DMS53 treated with DMSO at 0.1 percent for 48 hours (cell line): Measurements from ENCODE around the gene SHOC2.
"Not testable (repeated sequence)": the region's sequence is repeated elsewhere in the genome, so short reads cannot be mapped to it uniquely, and the experiment has no call there.

ENCODE experiments used
- DNase-seq: peaks from one replicate; lab custom pipeline; 2025; ENCODE audit not compliant: unreplicated experiment; lab: John Stamatoyannopoulos, UW

The SHOC2 gene

GRCh38 chr10:110901954-110902819 lies 17.2 kb upstream of the SHOC2 start:
- DNase-seq = peak; percentile 54

DNA sequence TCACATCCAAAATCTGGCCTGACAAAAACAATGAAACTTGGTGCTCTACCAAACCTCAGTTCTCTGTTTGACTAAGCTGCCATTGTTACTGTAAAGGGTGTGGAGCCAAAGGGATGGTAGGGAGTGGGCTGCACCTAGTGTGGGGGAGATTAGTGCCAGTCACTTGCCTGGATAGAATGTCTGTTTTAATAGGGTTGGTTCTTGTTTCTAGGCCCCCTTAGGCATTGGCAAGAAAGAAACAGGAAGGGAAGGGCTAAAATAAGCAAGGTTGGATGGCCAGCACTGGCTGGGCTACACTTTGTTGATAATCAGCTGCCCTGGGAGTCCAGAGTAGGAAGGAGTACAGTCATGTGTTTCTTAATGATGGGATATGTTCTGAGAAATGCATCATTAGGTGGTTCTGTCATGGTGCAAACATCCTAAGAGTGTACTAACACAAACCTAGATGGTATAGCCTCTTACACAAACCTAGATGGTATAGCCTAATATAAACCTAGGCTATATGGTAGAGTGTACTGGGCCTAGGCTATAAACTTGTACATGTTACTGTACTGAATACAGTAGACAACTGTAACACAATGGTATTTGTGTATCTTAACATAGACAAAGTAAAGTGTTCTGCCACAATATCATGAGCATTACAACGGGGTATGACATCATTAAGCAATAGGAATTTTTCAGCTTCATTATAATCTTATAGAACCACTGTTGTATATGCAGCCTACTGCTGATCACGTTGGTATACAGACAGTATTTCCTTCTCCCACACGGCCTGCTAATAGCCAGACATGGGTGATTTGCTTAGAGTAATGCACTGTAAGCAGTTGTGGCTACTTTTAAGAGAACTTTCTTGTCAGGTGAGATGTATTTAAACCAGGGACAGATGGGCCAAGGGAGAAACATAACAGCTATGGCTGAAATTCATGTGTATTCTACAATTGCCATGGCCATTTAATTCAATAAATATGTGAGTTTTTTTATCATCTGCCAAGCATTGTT lies 15.8 kb upstream of the SHOC2 start:
- no peak for DNase-seq

DNA sequence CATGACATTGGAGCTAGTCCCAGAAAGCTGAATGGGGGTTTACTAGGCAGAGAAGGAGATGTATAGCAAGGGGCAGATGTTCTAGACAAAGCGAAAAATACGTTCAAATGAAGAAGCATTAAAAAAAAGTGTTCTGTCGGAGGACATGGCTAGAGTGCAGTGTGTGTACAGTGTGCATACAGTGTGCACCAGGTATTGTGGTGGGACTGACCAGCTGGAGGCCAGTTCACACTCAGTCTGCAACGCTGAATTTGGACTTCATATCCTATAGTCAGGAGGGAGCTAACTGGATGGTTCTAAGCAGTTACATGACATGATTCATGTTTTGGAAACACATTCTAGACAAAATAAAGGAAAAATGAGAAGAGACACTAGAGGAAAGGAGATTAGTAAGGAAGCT lies 9.3 kb upstream of the SHOC2 start:
- DNase-seq = no peak

DNA sequence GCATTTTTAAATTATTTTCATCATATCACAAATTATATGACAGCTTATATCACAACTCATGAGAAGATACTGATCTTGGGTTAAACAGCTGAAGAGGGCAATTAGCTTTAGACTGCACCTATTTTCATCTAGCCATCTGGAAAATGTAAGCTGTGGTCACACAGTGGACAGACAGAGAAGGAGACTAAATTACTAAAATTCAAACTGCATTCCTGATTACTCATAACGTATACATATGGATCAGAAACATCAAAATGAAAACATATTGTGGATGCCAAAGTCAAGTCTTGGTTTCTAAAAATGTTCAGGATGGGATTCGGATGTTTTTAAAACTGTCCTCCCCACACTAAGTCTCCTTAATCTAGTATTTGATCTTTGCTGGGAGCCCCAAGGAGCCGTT lies 7.0 kb upstream of the SHOC2 start:
- no peak for DNase-seq

DNA sequence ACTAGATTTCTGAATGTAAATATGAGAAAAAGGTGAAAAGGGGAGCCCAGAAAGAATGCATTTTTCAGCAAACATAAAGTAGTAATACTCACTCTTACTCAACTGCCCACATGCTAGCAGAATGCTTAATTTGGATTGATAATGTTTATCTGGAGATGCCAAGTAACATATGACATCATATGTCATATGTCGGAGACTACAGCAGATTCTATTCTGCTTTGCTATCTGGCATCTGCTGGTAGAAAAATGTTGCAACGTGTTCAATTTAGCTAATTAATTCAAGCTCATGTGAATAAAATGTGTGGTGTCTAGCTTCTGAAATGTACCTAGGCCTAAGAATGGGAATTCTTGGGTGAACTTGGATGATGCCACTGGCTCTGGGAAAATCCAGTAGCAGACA lies 5.0 kb upstream of the SHOC2 start:
- no peak for DNase-seq

- no peak for DNase-seq
Observed at GRCh38 chr10:110915035-110915434, 4.4 kb upstream of the SHOC2 start.

DNA sequence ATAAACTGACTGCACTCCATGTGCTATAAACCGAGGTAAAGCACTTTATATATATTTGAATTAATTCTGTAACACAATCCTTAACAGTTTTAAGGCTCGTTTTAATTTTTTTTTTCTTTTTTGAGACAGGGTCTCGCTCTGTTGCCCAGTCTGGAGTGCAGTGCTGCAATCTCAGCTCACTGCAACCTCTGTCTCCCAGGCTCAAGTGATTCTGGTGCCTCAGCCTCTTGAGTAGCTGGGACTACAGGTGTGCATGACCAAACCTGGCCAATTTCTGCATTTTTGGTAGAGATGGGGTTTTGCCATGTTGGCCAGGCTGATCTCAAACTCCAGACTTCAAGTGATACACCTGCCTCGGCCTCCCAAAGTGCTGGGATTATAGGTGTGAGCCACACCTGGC lies 3.8 kb upstream of the SHOC2 start:
- DNase-seq = not testable (repeated sequence)

DNA sequence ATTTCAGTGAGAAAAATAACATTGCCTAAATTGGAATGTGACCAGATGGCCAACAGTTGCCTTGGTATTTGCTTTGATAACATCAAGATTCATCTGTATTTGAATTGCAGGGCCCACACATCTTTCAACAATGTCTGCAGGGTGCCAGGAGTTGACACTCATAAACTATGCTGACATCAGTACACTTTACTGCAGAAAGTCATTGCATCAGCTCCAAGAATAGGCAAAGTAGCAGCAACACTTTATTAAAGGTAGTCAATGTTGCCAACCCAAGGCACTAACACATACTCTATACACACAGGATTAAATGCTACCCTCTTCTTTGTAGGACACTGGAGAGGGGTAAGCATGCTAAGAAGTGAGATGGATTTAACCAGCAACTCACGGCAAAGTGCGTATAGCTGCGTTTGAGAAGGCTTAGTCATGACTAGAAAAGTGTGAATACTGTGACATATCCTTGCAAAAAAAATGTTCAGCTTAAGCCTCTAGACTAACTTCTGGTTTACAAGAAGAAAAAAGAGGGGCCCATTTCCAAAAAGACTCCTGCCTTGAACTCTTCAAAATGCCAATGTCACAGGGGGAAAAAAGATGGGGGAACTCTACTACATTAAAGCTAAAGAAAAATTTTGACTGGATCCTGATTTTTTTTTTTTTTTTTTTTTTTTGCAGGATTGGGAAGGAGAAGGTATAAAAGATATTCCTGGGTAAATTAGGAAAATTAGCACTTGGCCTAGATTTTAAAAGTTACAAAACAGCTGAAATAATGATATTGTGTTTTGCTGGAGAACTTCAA lies 2.7 kb upstream of the SHOC2 start:
- DNase-seq = no peak

DNA sequence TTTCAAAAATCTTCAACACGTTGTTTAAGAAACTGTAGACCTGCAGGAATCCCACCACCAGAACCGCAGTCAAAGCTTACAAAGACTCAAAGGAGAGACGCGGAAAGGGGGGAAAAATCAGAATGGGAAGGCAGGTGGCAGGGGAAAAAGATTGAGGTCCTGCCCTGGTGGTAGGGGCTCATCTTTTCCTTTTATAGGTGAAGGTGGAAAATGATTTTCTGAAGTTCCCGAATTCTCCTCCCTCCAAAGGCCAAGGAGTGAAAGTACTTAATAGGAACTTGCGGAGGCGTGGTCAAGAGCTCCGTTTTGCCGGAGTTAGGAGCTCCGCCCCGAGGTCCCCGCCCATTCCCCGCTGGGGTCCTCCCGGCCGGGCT lies 1.1 kb upstream of the SHOC2 start:
- no peak for DNase-seq

- DNase-seq = peak; percentile 99
Observed at GRCh38 chr10:110918643-110919348, 608 bp upstream of the SHOC2 start, which contains the start of gene BBIP1. TSS of gene BBIP1 (minus strand) at chr10:110919180. CDS start at chr10:110918157, 1,023 bp downstream.

DNA sequence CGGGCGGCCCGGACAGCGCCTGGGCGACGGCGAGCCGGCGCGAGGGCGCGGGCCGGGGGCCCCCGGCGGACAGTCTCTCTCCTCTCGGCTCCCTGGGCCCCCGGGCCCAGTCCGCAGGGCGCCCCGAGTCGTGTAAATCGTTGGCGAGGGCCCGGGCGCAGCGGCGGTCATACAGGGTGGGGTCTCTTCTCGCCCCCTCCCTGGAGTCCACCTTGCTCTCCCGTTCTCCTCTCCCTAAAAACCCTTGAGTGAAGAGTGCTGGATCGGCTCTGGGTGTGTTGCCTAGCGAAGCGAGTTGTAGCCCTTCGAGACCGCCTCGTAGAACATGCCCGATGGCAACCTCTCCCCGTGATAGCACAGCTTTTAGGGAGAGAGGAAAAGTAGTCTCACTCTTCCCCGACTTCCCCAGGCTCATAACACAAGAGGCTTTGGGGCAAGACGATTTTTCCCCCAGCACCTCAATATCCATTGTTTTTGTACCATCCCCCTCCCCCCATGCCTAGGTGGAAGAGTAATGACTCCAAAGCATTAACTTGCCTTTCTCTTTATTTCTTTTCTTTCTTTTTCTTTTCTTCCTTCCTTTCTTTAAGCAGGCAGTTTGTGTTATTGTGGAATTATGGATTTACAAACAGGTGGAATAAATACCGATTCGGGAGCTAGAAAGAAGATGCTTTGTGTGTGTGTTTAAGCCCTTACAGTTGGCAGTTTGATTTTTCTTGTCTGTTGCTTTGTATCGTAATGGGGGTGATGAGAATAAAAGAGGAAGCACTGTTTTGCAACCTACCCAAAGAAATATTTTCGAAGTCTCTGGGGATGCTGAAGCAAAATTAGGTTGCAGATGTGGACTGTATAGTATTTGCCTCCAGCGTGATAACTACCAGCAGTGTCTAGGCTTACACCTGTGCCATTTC lies 822 bp downstream of the SHOC2 start:
- peak; percentile 49 for DNase-seq

- DNase-seq = no peak
Observed at GRCh38 chr10:110923856-110924493, 4.6 kb downstream of the SHOC2 start.

DNA sequence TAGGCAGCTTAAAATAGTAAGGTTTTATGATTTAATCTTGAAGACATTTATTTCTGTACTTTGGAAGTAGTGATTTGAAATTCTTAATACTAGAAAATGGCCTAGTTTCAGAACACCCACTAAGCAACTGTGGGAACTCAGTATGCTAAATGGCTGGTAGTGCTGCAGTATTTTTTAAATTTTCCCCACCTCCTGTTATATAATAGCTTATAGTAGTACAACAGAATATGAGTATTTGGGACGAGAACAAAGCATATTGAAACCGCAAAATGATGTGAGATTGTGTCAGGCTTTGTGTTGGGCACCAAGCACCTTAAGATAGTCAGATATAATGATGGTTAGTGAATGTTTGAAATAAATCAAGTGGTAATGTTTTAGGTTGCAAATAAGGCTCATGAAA lies 8.1 kb downstream of the SHOC2 start:
- DNase-seq = no peak

DNA sequence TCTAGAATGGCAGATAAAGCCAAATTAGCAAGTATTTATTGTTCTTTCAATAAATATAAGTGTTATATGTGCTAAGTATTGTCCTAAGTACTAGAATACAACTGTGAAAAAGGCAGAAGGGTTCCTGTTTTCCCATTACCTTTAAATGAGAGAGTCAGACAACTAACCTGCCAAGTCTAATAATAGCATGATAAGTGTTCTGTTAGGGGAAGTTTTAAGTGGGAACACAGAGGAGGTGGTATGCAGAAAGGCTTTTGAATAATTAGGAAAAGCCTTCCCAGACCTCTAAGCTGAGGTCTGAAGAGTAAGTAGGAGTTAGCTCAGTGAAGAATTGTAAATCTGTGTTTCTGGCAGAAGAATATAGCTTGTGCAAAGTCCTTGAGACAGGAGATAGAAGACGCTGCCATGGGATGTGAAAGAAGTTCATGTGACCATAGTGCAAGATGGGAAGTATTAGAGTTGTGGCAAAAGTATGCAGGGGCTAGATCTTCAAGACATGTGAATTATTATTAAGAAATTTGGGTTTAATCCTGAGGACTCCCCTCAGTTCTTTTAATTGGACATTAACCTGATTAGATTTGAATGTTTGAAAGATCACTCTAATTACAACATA lies 12.5 kb downstream of the SHOC2 start:
- no peak for DNase-seq

GRCh38 chr10:110932505-110933180 lies 13.2 kb downstream of the SHOC2 start:
- DNase-seq = no peak

- no peak for DNase-seq
Observed at GRCh38 chr10:110936757-110937156, 17.4 kb downstream of the SHOC2 start.

DNA sequence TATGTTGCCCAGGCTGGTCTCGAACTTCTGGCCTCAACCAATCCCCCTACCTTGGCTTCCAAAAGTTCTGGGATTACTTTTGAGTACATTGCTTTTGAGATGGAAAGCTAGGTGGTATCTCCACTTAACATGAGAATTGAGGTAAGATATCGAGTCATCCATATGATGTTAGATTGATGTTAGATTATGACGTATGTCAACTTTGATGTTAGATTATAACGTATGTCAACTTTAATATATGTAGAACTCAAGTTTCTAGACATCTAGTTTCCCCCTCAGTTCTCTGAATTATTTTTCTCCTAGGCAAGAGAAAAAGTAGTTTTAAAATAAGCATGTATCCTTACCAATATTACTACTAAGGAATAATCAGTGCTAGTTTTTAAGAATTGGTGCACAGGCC lies 20.0 kb downstream of the SHOC2 start:
- no peak for DNase-seq
